Measurements from ENCODE around the gene RNF40. TPM values are rescaled to one million over a fixed set of nuclear protein-coding genes. Genes with fewer than 3 reads are reported as not detected.

The RNF40 gene
- total RNA-seq, 2 experiments from 2014 or later, result 63.2 to 68.1 TPM

GRCh38 chr16:30780549-30780948 lies 18.4 kb downstream of the RNF40 start:
- ATAC-seq (no peak), DNase-seq (no peak)
- H3K4me1 Mint-ChIP-seq (ENCODE audit: low read depth), result peaks cover 8% of the 10 kb centered on the region
- ChIA-PET CTCF (interaction anchor here (2.8 kb wide), 1 partner anchor 162 kb away, joined by 8 read pairs; no protein-coding TSS in a partner anchor), POLR2A (interaction anchor here (1.2 kb wide), 1 partner anchor 19 kb away, joined by 3 read pairs; no protein-coding TSS in a partner anchor)
- no peak for TF ChIP-seq CTCF (IDR thresholded peaks at IDR 0.05)
- intact Hi-C loops (cut with micrococcal nuclease), result no loop called here
- H3K27ac Mint-ChIP-seq, result no peak overlapping the region
- peaks cover 14% of the 10 kb centered on the region for H3K36me3 Mint-ChIP-seq (ENCODE audit: low read depth)
- H3K9me3 Mint-ChIP-seq, result no peaks in the 10 kb centered on the region
- H3K4me3 Mint-ChIP-seq, result no peak overlapping the region
- no peaks in the 10 kb centered on the region for H3K27me3 Mint-ChIP-seq

GRCh38 chr16:30782486-30783279 lies 20.6 kb downstream of the RNF40 start:
- intact Hi-C loops (cut with micrococcal nuclease), result no loop called here
- POLR2A ChIA-PET, result interaction anchor here (0.8 to 3.0 kb wide), 4 partner anchors 8 to 31 kb away, joined by 3 to 9 read pairs (median 4); no protein-coding TSS in a partner anchor
- ATAC-seq (no peak), DNase-seq (no peak)
- Mint-ChIP-seq H3K4me1 (ENCODE audit: low read depth) (peaks cover 7% of the 10 kb centered on the region), H3K36me3 (ENCODE audit: low read depth) (peaks cover 4% of the 10 kb centered on the region), H3K27ac (no peak overlapping the region), H3K27me3 (no peaks in the 10 kb centered on the region), H3K9me3 (no peaks in the 10 kb centered on the region), H3K4me3 (no peak overlapping the region)
- TF ChIP-seq CTCF (IDR thresholded peaks at IDR 0.05), result no peak
- CTCF ChIA-PET, result interaction anchor here (0.8 to 1.4 kb wide), 2 partner anchors 11 to 1767 kb away, joined by 3 read pairs; no protein-coding TSS in a partner anchor

GRCh38 chr16:30783280-30784109 lies 21.4 kb downstream of the RNF40 start:
- DNase-seq (no peak), ATAC-seq (no peak)
- peaks cover 11% of the 10 kb centered on the region for H3K4me1 Mint-ChIP-seq (ENCODE audit: low read depth)
- intact Hi-C loops (cut with micrococcal nuclease), result no loop called here
- H3K36me3 Mint-ChIP-seq (ENCODE audit: low read depth), result peaks cover 4% of the 10 kb centered on the region
- CTCF ChIA-PET, result interaction anchor here (0.8 kb wide), 1 partner anchor 1768 kb away, joined by 3 read pairs; no protein-coding TSS in a partner anchor
- no peaks in the 10 kb centered on the region for H3K9me3 Mint-ChIP-seq
- TF ChIP-seq CTCF (IDR thresholded peaks at IDR 0.05), result no peak
- no peaks in the 10 kb centered on the region for H3K27me3 Mint-ChIP-seq
- H3K4me3 Mint-ChIP-seq, result no peak overlapping the region
- POLR2A ChIA-PET, result interaction anchor here (0.6 to 3.0 kb wide), 5 partner anchors 9 to 134 kb away, joined by 3 to 9 read pairs (median 4); no protein-coding TSS in a partner anchor
- H3K27ac Mint-ChIP-seq, result no peak overlapping the region

- ATAC-seq (no peak), DNase-seq (no peak)
- Mint-ChIP-seq H3K4me1 (ENCODE audit: low read depth) (peaks cover 11% of the 10 kb centered on the region), H3K4me3 (no peak overlapping the region), H3K36me3 (ENCODE audit: low read depth) (peaks cover 4% of the 10 kb centered on the region), H3K9me3 (no peaks in the 10 kb centered on the region), H3K27me3 (no peaks in the 10 kb centered on the region), H3K27ac (no peak overlapping the region)
- CTCF ChIA-PET, result interaction anchor here (1.0 kb wide), 1 partner anchor 30 kb away, joined by 3 read pairs; no protein-coding TSS in a partner anchor
- intact Hi-C loops (cut with micrococcal nuclease), result no loop called here
- POLR2A ChIA-PET, result interaction anchor here (0.6 to 3.0 kb wide), 4 partner anchors 7 to 134 kb away, joined by 3 to 9 read pairs (median 4); no protein-coding TSS in a partner anchor
- TF ChIP-seq CTCF (IDR thresholded peaks at IDR 0.05), result no peak
Measured at GRCh38 chr16:30784215-30784614, 22.1 kb downstream of the RNF40 start.
